H9 (cell line): ENCODE results near the gene CCR2. TPM values are rescaled to one million over a fixed set of nuclear protein-coding genes. Genes with fewer than 3 reads are reported as not detected.

ENCODE experiments used
- DNase-seq: peaks from one replicate; pipeline ENCODE4 v3.0.0-alpha.2; 2017
- H2AFZ ChIP-seq: one replicate; pipeline ENCODE4 v1.6.1; 2013; ENCODE audit warnings: mild to moderate bottlenecking, low read length, control low read depth, moderate library complexity
- H2AK5ac ChIP-seq: 2 replicates; pipeline ENCODE4 v1.6.1; 2013; ENCODE audit warnings: low read length, control low read depth, mixed read lengths; ENCODE audit not compliant: insufficient read length
- H2BK120ac ChIP-seq: one replicate; pipeline ENCODE4 v1.6.1; 2013; ENCODE audit warnings: low read depth, mild to moderate bottlenecking, low read length, control low read depth, inconsistent platforms; ENCODE audit not compliant: poor library complexity, severe bottlenecking
- H2BK12ac ChIP-seq: 2 replicates; pipeline ENCODE4 v1.6.1; 2013; ENCODE audit warnings: low read length, control low read depth, mixed read lengths, low read depth; ENCODE audit not compliant: insufficient read length
- H2BK15ac ChIP-seq: 2 replicates; pipeline ENCODE4 v1.6.1; 2013; ENCODE audit warnings: low read depth, low read length, control low read depth
- H2BK20ac ChIP-seq: one replicate; pipeline ENCODE4 v1.6.1; 2013; ENCODE audit warnings: low read depth, mild to moderate bottlenecking, low read length, control low read depth, inconsistent platforms; ENCODE audit not compliant: poor library complexity, severe bottlenecking
- H2BK5ac ChIP-seq: 2 replicates; pipeline ENCODE4 v1.6.1; 2013; ENCODE audit warnings: low read length, control low read depth, mixed read lengths; ENCODE audit not compliant: insufficient read length
- H3K14ac ChIP-seq: 2 replicates; pipeline ENCODE4 v1.6.1; 2013; ENCODE audit warnings: low read length, control low read depth; ENCODE audit not compliant: insufficient read depth
- H3K18ac ChIP-seq: 2 replicates; pipeline ENCODE4 v1.6.1; 2013; ENCODE audit warnings: low read depth, mild to moderate bottlenecking, mixed read lengths, low read length, control low read depth; ENCODE audit not compliant: insufficient read length
- H3K23ac ChIP-seq: 2 replicates; pipeline ENCODE4 v1.6.1; 2013; ENCODE audit warnings: low read length, control low read depth, mixed read lengths, low read depth; ENCODE audit not compliant: insufficient read length
- H3K23me2 ChIP-seq: 2 replicates; pipeline ENCODE4 v1.6.1; 2013; ENCODE audit warnings: low read depth, mild to moderate bottlenecking, mixed read lengths, low read length, control low read depth; ENCODE audit not compliant: insufficient read length, poor library complexity, severe bottlenecking
- H3K27ac ChIP-seq: 2 replicates; pipeline ENCODE4 v1.5.1; 2013; ENCODE audit warnings: low read length, control low read depth, mixed read lengths, low read depth; ENCODE audit not compliant: insufficient read length
- H3K27me3 ChIP-seq: 2 replicates; pipeline ENCODE4 v1.6.1; 2013; ENCODE audit warnings: low read length, control low read depth, inconsistent platforms; ENCODE audit not compliant: insufficient read depth
- H3K4ac ChIP-seq: 2 replicates; pipeline ENCODE4 v1.6.1; 2013; ENCODE audit warnings: low read depth, mild to moderate bottlenecking, control low read depth, inconsistent platforms, low read length, moderate library complexity
- H3K4me1 ChIP-seq: 2 replicates; pipeline ENCODE4 v1.6.1; 2013; ENCODE audit warnings: low read length, control low read depth, inconsistent platforms; ENCODE audit not compliant: insufficient read depth
- H3K4me2 ChIP-seq: 2 replicates; pipeline ENCODE4 v1.6.1; 2013; ENCODE audit warnings: low read length, control low read depth, mixed read lengths; ENCODE audit not compliant: insufficient read length, insufficient read depth
- H3K56ac ChIP-seq: 2 replicates; pipeline ENCODE4 v1.6.1; 2013; ENCODE audit warnings: low read depth, mild to moderate bottlenecking, mixed read lengths, low read length, control low read depth; ENCODE audit not compliant: insufficient read length
- H3K79me1 ChIP-seq: 2 replicates; pipeline ENCODE4 v1.6.1; 2013; ENCODE audit warnings: low read depth, mild to moderate bottlenecking, moderate library complexity, low read length, control low read depth, inconsistent platforms; ENCODE audit not compliant: insufficient read depth, poor library complexity, severe bottlenecking
- H3K79me2 ChIP-seq: 2 replicates; pipeline ENCODE4 v1.6.1; 2013; ENCODE audit warnings: low read length, control low read depth, inconsistent platforms; ENCODE audit not compliant: insufficient read depth
- H3K9ac ChIP-seq: 2 replicates; pipeline ENCODE4 v1.6.1; 2013; ENCODE audit warnings: low read length, control low read depth, mixed read lengths; ENCODE audit not compliant: insufficient read length; ENCODE audit errors: extremely low read depth
- H3K9me3 ChIP-seq: one replicate; pipeline ENCODE4 v1.6.1; 2013; ENCODE audit warnings: low read depth, low read length, inconsistent platforms; ENCODE audit not compliant: control insufficient read depth
- H3T11ph ChIP-seq: one replicate; pipeline ENCODE4 v1.6.1; 2013; ENCODE audit warnings: mild to moderate bottlenecking, low read length, control low read depth, inconsistent platforms
- H4K20me1 ChIP-seq: one replicate; pipeline ENCODE4 v1.6.1; 2013; ENCODE audit not compliant: control insufficient read depth, insufficient read length, insufficient read depth
- H4K5ac ChIP-seq: 2 replicates; pipeline ENCODE4 v1.6.1; 2013; ENCODE audit warnings: low read depth, mild to moderate bottlenecking, mixed read lengths, low read length, control low read depth; ENCODE audit not compliant: insufficient read length
- H4K8ac ChIP-seq: replicated peaks from 2 replicates; pipeline ENCODE4 v1.6.1; 2013; ENCODE audit warnings: low read length, control low read depth, mixed read lengths, low read depth; ENCODE audit not compliant: insufficient read length
- H4K91ac ChIP-seq: 2 replicates; pipeline ENCODE4 v1.6.1; 2013; ENCODE audit warnings: low read depth, mild to moderate bottlenecking, moderate library complexity, mixed read lengths, low read length, control low read depth; ENCODE audit not compliant: insufficient read length
- H3K27ac Mint-ChIP-seq, 3 experiments: 2 replicates in 2 of 3; 3 replicates in 1 of 3; pipeline ENCODE4 v1.8.0; 2020 to 2021; ENCODE audit warnings: mixed read lengths in 3 of 3, mild to moderate bottlenecking in 1 of 3, moderate library complexity in 1 of 3
- H3K27me3 Mint-ChIP-seq: 2 replicates; pipeline ENCODE4 v1.8.0; 2021; ENCODE audit warnings: low read depth, mild to moderate bottlenecking, moderate library complexity, mixed read lengths
- H3K36me3 Mint-ChIP-seq, 3 experiments: 2 replicates in 2 of 3; 3 replicates in 1 of 3; pipeline ENCODE4 v1.8.0; 2020 to 2021; ENCODE audit warnings: low read depth in 3 of 3, mixed read lengths in 3 of 3; ENCODE audit not compliant: insufficient read depth in 1 of 3
- H3K4me1 Mint-ChIP-seq, 2 experiments: 2 replicates each; pipeline ENCODE4 v1.8.0; 2020; ENCODE audit warnings: mixed read lengths in 2 of 2
- H3K4me3 Mint-ChIP-seq, 2 experiments: 2 replicates in 1 of 2; 3 replicates in 1 of 2; pipeline ENCODE4 v1.8.0; 2020 to 2021; ENCODE audit warnings: mild to moderate bottlenecking in 2 of 2, mixed read lengths in 2 of 2, moderate library complexity in 1 of 2
- H3K9me3 Mint-ChIP-seq, 2 experiments: 2 replicates in 1 of 2; 3 replicates in 1 of 2; pipeline ENCODE4 v1.8.0; 2020; ENCODE audit warnings: mild to moderate bottlenecking in 2 of 2, mixed read lengths in 2 of 2, moderate library complexity in 1 of 2
- CTCF ChIP-seq: fragments of 200-600 bp; sonication (generic); conservative IDR thresholded peaks from 3 replicates; pipeline ENCODE4 v1.8.0; 2021; ENCODE audit warnings: antibody characterized with exemption, mild to moderate bottlenecking
- total RNA-seq: library from RNA; stranded (reverse); gene quantifications from 2 replicates; pipeline ENCODE4 v1.2.1, GENCODE V29; 2021

The CCR2 gene
- total RNA-seq, 1 experiment from 2014 or later = not detected

- H3K36me3 Mint-ChIP-seq = no peaks in the 10 kb centered on the region; a peak in 1 of 7 replicates
- no peak overlapping the region for H2BK12ac ChIP-seq
- H3K4me2 ChIP-seq = no peak overlapping the region
- no peak overlapping the region for H4K5ac ChIP-seq
- no peak for TF ChIP-seq CTCF
- H3K27ac Mint-ChIP-seq = no peak overlapping the region
- no peak overlapping the region for H2BK120ac ChIP-seq
- H3K27me3 Mint-ChIP-seq = no peaks in the 10 kb centered on the region; the same call in 1 of the 2 replicates
- no peak overlapping the region for H4K8ac ChIP-seq
- no peak overlapping the region for H4K91ac ChIP-seq
- no peak overlapping the region for H2BK5ac ChIP-seq
- no peaks in the 10 kb centered on the region for H3K23me2 ChIP-seq
- no peak overlapping the region for H2AK5ac ChIP-seq
- H3K4ac ChIP-seq = no peak overlapping the region
- H3K9ac ChIP-seq = no peak overlapping the region
- no peak overlapping the region for H3T11ph ChIP-seq
- no peaks in the 10 kb centered on the region for H3K27me3 ChIP-seq
- H3K18ac ChIP-seq = no peak overlapping the region
- H3K4me3 Mint-ChIP-seq = no peak overlapping the region
- peaks cover 9 to 13% of the 10 kb centered on the region in 2 experiments for H3K4me1 Mint-ChIP-seq
- H3K9me3 Mint-ChIP-seq = peaks cover 8 to 17% of the 10 kb centered on the region in 2 experiments; a peak in 4 of 5 replicates
- H3K23ac ChIP-seq = no peak overlapping the region
- H4K20me1 ChIP-seq = no peaks in the 10 kb centered on the region
- no peak overlapping the region for H2AFZ ChIP-seq
- DNase-seq = no peak
- no peaks in the 10 kb centered on the region for H3K9me3 ChIP-seq
- H3K79me1 ChIP-seq = no peaks in the 10 kb centered on the region
- H2BK15ac ChIP-seq = no peak overlapping the region
- H3K56ac ChIP-seq = no peak overlapping the region
- no peak overlapping the region for H3K27ac ChIP-seq
- no peaks in the 10 kb centered on the region for H3K79me2 ChIP-seq
- H3K4me1 ChIP-seq = peaks cover 4% of the 10 kb centered on the region; the same call in 1 of the 2 replicates
- no peak overlapping the region for H3K14ac ChIP-seq
- no peak overlapping the region for H2BK20ac ChIP-seq
Measured at GRCh38 chr3:46314517-46314916, 39.4 kb upstream of the CCR2 start.
